Activated CD4-positive, CD25-positive, alpha-beta regulatory T cell treated with anti-CD3 and anti-CD28 coated beads, Interleukin-2, amount 50 U/mL, for 24 hours (primary cell): Measurements from ENCODE around the gene FHIT.

ENCODE experiments used
- ATAC-seq, 2 donors: fragments of 150-1000 bp; cut with Tn5 transposase; one replicate each; pipeline ENCODE4 v1.10.0; 2021; ENCODE audit warnings: mild to moderate bottlenecking in 1 of 2, moderate library complexity in 1 of 2

FHIT gene

GRCh38 chr3:60826511-60826910, 424.7 kb downstream of the FHIT start:
- ATAC-seq: no peak

- no peak for ATAC-seq
These were observed 438.8 kb downstream of the FHIT start for GRCh38 chr3:60812502-60812901.

GRCh38 chr3:60810881-60811280, 440.4 kb downstream of the FHIT start:
- no peak for ATAC-seq

- ATAC-seq: no peak
These were observed 441.2 kb downstream of the FHIT start for GRCh38 chr3:60809857-60810610.

- ATAC-seq: no peak
These were observed 447.8 kb downstream of the FHIT start for GRCh38 chr3:60803216-60804173.

GRCh38 chr3:60801307-60801706, 449.9 kb downstream of the FHIT start:
- ATAC-seq: no peak

GRCh38 chr3:60798456-60798855, 452.8 kb downstream of the FHIT start:
- ATAC-seq: no peak

GRCh38 chr3:60792249-60792852, 458.9 kb downstream of the FHIT start:
- no peak for ATAC-seq

- no peak for ATAC-seq
These were observed 463.1 kb downstream of the FHIT start for GRCh38 chr3:60788185-60788584.

- no peak for ATAC-seq
These were observed 469.3 kb downstream of the FHIT start for GRCh38 chr3:60781935-60782334.

- ATAC-seq: no peak
These were observed 471.6 kb downstream of the FHIT start for GRCh38 chr3:60779637-60780036.

- ATAC-seq: no peak
These were observed 475.3 kb downstream of the FHIT start for GRCh38 chr3:60775985-60776384.

GRCh38 chr3:60774617-60775016, 476.6 kb downstream of the FHIT start:
- no peak for ATAC-seq

- ATAC-seq: no peak
These were observed 478.7 kb downstream of the FHIT start for GRCh38 chr3:60772584-60772983.

- ATAC-seq: no peak
These were observed 479.5 kb downstream of the FHIT start for GRCh38 chr3:60771766-60772165.

- no peak for ATAC-seq
These were observed 480.7 kb downstream of the FHIT start for GRCh38 chr3:60770532-60770931.

- ATAC-seq: no peak
These were observed 483.7 kb downstream of the FHIT start for GRCh38 chr3:60767536-60767935.

- ATAC-seq: no peak
These were observed 485.5 kb downstream of the FHIT start for GRCh38 chr3:60765776-60766175.

- ATAC-seq: no peak
These were observed 486.4 kb downstream of the FHIT start for GRCh38 chr3:60764870-60765269.

- no peak for ATAC-seq
These were observed 491.1 kb downstream of the FHIT start for GRCh38 chr3:60760145-60760544.

- no peak for ATAC-seq
These were observed 491.8 kb downstream of the FHIT start for GRCh38 chr3:60759439-60759838.

GRCh38 chr3:60758831-60759230, 492.4 kb downstream of the FHIT start:
- ATAC-seq: no peak

- ATAC-seq: no peak
These were observed 493.1 kb downstream of the FHIT start for GRCh38 chr3:60758171-60758570.
